C4-2B (cell line): ENCODE results near the gene ASCC3.
"Not testable (repeated sequence)": the region's sequence is repeated elsewhere in the genome, so short reads cannot be mapped to it uniquely, and the experiment has no call there.

Experiments
- H3K27ac ChIP-seq: fragments of 450-650 bp; 2 replicates; pipeline ENCODE4 v1.5.1; 2017
- CTCF ChIP-seq: fragments of 450-650 bp; conservative IDR thresholded peaks from 2 replicates; pipeline ENCODE4 v1.5.1; 2017; ENCODE audit warnings: mild to moderate bottlenecking
- ZFX ChIP-seq: fragments of 450-650 bp; IDR thresholded peaks from 2 replicates; pipeline ENCODE4 v1.6.1; 2017

Gene ASCC3

DNA sequence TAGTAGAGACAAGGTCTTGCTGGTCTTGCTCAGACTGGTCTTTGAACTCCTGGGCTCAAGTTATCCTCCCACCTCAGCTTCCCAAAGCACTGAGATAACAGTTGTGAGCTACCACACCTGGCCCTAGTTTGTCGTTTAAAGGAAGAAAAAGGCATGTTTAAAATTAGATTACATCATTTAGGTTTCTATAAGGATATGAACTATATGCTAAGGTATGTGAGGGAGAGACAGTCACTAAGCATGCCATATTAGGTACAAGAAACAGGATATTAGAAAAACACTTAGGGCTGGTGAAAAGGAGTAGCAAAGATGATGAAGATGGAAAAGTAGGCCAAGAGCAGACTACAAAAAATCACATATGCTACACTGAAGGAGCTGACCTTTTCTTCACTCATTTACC lies 106.4 kb downstream of the ASCC3 start:
- H3K27ac ChIP-seq: no peak overlapping the region
- TF ChIP-seq ZFX (no peak), CTCF (no peak)

DNA sequence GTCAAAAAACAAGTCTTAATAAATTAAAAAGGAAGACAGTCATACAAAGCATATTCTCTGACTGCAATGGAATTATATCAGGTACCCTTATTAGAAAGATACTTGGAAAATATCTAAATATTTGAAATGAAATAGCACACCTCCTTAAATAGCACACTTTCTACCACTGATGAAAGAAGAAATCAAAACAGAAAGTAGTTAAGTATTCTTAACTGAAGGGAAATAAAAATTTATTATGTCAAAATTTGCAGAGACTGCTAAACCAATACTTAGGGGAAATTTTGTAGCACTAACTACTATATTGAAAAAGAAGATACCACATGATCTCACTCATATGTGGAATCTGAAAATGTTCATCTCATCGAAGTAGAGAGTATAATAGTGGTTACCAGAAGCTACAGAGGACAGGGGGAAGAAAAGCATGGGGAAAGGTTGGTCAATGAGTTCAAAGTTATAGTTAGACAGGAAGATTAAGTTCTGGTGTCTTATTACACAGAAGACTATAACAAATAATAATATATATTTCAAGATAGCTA lies 112.2 kb downstream of the ASCC3 start:
- H3K27ac ChIP-seq: no peak overlapping the region
- TF ChIP-seq CTCF: no peak
- no peak for TF ChIP-seq ZFX

DNA sequence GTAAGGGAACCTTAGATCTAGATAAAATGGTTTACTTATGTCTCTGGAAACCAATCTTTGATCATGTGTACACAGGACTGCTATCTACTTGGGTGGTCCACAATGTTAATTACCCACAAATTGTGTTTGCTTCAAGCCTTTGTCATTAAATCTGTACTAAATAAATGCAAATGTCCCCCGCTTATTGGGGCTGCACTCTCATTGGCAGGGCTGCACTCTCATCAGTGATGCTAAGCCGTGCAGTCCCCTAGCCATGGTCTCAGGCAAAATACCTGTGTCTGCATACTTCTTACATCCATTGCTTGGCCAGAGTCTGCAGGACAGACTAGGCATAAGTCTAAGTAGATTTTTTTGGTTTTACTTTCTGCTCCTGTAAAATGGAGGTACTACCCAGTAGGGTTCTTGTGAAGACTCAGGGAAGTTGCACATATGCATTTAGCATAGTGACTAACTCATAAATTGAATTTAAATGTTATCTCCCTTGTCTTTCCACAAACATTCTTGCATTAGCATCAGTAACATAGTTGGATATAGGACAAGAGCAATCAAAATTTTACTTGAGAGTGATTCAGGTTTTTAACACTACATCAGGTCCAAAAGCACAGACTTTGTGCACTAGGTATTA lies 117.4 kb downstream of the ASCC3 start:
- TF ChIP-seq ZFX: no peak
- H3K27ac ChIP-seq: no peak overlapping the region

DNA sequence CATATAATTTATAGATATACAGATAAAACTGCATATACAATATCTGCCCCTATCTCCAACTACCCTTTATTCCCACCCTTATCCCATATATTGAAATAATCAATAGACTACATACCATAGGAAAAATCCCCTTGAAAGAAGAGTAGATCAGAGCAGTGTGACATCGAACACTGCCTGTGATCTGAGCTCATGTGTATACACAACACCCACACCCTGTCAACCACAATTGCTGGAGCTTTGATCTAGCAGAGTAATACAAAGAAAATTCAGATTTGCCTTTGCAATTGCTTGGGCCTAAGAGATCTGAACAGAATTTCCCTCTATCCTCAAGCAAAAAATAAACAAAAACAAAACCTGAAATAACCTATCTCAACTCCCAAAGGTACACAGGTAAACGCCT lies 119.3 kb downstream of the ASCC3 start:
- no peak overlapping the region for H3K27ac ChIP-seq
- TF ChIP-seq CTCF (no peak), ZFX (no peak)

- H3K27ac ChIP-seq: not testable (repeated sequence)
Observed at GRCh38 chr6:100758386-100758785, 122.7 kb downstream of the ASCC3 start.

- no peak for TF ChIP-seq ZFX
- no peak for TF ChIP-seq CTCF
Observed at GRCh38 chr6:100753421-100753820, 127.7 kb downstream of the ASCC3 start.

DNA sequence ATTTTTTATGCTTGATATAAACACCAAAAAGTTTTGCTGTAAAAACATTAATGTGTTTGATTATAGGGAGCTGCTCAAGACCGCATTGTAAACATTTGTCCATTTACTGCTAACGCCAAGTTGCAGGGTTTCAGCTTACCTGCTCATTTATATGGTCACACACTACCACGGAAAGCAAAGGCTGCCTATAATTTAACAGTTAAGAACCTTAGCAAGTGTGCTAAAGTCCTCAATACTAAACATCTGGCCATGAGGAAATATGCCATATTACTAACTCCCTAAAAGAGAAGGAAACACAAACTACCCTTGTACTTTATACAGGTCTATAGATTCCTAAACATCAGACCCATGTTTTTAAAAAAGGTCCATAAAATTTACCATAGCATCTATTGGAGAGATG lies 129.5 kb downstream of the ASCC3 start:
- TF ChIP-seq ZFX (no peak), CTCF (no peak)
- no peak overlapping the region for H3K27ac ChIP-seq

More at GRCh38 chr6:100753421-100753820, 127.7 kb downstream of the ASCC3 start:
- H3K27ac ChIP-seq: no peak overlapping the region

GRCh38 chr6:100745419-100746041 lies 135.6 kb downstream of the ASCC3 start:
- TF ChIP-seq CTCF: no peak
- TF ChIP-seq ZFX: no peak

More at GRCh38 chr6:100745419-100746041, 135.6 kb downstream of the ASCC3 start:
- H3K27ac ChIP-seq: no peak overlapping the region
